Measurements from ENCODE around the gene CAPZA2.
A peak's percentile ranks its signal among the peaks of the same experiment; 100 is the strongest.
"Not testable (repeated sequence)": the region's sequence is repeated elsewhere in the genome, so short reads cannot be mapped to it uniquely, and the experiment has no call there.

CAPZA2 gene

GRCh38 chr7:116955340-116955739, 93.0 kb downstream of the CAPZA2 start:
- no peak for DNase-seq (ENCODE audit: low spot score)

GRCh38 chr7:116955801-116956476, 93.6 kb downstream of the CAPZA2 start:
- peak; percentile 18 for DNase-seq (ENCODE audit: low spot score)

GRCh38 chr7:116956477-116956804, 94.1 kb downstream of the CAPZA2 start:
- DNase-seq (ENCODE audit: low spot score) = no peak

GRCh38 chr7:116957874-116958273, 95.5 kb downstream of the CAPZA2 start:
- no peak for DNase-seq (ENCODE audit: low spot score)

- not testable (repeated sequence) for DNase-seq (ENCODE audit: low spot score)
These were observed 99.7 kb downstream of the CAPZA2 start for GRCh38 chr7:116961966-116962673.

GRCh38 chr7:116963234-116963633, 100.8 kb downstream of the CAPZA2 start:
- no peak for DNase-seq (ENCODE audit: low spot score)

- no peak for DNase-seq (ENCODE audit: low spot score)
These were observed 104.2 kb downstream of the CAPZA2 start for GRCh38 chr7:116966601-116967000.

GRCh38 chr7:116967254-116967922, 105.0 kb downstream of the CAPZA2 start:
- DNase-seq (ENCODE audit: low spot score) = no peak

- no peak for DNase-seq (ENCODE audit: low spot score)
These were observed 105.6 kb downstream of the CAPZA2 start for GRCh38 chr7:116967983-116968382.

- DNase-seq (ENCODE audit: low spot score) = no peak
These were observed 106.2 kb downstream of the CAPZA2 start for GRCh38 chr7:116968631-116969030.

GRCh38 chr7:116969371-116969902, 107.0 kb downstream of the CAPZA2 start:
- DNase-seq (ENCODE audit: low spot score) = no peak

GRCh38 chr7:116970238-116970910, 108.0 kb downstream of the CAPZA2 start:
- DNase-seq (ENCODE audit: low spot score) = no peak

GRCh38 chr7:116971153-116971552, 108.8 kb downstream of the CAPZA2 start:
- DNase-seq (ENCODE audit: low spot score) = not testable (repeated sequence)
